Measurements from ENCODE around the gene SLC5A4.

Gene SLC5A4

DNA sequence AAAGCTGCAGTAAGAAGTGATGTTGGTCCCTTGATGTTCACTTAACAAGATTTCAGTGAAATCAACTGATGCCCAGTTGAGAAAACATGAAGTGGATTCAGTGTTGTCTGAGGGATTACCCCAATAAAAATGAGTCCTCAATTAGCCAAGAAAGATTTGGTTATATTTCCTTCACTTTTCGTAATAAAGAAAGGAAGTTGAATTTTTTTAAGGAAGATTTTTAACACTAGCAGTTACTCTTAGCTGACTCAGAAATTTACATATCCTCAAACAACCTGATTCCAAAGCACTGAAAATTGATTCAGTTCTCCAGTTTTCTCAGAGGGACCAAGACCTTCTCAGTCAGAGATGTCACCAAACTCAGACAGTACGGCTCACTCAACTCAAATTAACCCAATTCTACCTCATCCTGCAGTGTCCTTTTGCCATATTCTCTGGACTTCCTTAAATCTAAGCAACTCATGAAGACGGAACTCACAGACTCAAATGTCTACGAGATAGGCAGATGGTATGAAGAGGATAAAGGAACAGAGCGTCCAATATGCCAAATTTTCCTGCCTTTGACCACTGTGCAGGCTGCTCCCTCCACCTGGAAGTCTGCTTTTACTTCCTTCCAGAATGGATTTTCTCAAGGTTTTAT, 22.8 kb downstream of the SLC5A4 start:
- no peak for DNase-seq (ENCODE audit: low read depth)

DNA sequence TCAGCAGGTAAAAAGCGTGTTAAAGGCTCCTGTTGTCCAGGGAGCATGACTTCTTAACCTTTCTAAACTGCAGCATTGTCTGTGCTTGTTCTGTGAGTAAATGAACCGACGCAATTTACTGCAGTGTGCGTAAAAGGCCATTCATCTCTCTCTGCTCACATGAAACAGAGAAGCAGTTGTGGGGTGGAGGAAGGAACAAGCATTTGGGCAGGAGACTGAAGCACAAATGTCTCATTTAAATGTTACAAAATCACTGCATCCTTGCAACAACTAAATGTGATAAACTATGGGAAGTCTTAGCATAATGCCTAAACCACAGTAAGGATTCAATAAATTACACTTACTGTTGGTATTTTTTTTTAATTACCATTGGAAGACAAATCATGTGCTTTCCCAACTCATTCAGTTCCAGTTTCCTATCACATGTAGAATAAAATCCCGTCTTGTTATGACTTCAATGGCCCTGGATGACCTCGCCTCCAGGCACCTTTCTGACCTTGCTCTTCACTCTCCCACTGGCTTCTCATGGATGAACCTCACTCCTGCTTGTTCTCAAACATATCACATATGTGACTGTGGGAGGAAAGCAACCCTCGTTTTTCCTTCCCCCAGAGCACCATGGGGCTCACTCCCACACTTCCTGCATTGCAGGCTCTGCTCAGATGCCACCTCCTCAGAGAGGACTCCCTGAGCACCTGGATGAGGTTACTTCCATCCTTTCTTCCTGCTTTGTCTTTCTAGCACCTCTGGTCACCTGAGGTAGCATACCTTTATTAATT, 28.6 kb downstream of the SLC5A4 start:
- no peak for DNase-seq (ENCODE audit: low read depth)

DNA sequence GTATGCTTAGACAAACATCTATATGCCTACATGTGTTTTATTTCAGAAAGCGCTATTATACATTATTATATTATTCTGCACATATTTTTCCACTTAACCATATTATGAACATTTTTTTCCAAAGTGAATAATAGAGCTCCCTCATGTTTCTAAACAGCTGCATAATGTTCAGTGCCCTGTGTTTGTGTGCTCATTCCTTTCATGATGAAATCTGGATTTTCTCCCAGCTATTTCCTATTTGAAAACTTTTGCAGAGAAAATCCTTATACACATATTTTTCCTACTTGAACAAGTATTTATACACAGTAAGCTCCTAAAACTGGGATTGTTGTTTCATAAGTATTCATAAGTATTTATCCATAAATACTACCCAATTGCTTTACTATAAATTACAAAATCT, 32.2 kb downstream of the SLC5A4 start:
- DNase-seq (ENCODE audit: low read depth) = no peak

DNA sequence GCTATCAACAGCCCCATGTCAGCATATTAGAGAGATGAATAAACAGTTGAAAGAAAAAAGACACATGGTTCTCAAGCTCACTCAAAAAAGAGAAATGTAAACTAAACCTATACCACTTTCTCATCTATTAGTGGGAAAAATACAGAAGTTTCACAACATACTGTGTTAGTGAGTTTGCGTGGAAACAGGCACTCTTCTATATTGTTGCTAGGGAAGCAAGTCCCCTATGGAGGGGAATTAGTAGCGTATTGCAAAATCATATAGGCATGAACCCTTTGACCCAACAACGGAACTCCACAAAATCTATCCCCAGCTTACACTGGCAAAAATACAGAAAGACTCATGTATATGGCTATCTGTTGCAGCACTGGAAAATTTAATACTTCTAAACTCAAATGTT, 36.1 kb downstream of the SLC5A4 start:
- no peak for DNase-seq (ENCODE audit: low read depth)

DNA sequence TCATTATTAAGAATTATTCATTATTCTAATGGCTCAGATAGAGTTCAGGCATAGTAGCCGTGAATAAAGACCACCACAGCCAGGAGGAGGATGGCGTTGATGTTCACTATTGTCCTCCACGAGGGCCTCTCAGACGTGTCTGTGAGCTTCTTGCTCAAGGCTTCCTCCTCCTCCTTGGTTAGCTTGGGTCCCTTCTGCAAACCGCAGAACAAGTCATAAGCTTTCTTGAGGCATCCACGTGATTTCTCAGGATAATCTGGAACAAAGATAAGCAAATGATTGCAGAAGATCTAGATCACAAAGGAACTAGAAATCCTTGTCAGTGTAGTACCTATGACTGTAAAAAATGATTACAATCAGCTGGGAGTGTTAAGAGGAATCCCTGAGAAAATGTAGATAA, 36.7 kb downstream of the SLC5A4 start:
- no peak for DNase-seq (ENCODE audit: low read depth)

DNA sequence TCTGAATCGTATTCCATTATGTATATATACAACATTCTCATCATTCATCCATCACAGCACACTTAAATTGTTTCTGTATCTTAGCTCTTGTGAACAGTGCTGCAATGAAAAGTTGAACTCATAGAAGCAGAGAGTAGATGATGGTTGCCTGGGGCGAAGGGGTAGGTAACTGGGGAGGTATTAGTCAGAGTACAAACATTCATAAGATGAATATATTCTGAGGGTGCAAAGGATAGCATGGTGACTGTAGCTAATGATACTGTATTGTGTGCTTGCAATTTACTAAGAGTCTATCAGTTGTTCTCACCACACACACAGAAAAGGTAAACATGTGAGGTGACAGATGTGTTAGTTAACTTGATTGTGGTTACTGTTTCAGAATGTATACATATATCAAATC, 37.7 kb downstream of the SLC5A4 start:
- no peak for DNase-seq (ENCODE audit: low read depth)

DNA sequence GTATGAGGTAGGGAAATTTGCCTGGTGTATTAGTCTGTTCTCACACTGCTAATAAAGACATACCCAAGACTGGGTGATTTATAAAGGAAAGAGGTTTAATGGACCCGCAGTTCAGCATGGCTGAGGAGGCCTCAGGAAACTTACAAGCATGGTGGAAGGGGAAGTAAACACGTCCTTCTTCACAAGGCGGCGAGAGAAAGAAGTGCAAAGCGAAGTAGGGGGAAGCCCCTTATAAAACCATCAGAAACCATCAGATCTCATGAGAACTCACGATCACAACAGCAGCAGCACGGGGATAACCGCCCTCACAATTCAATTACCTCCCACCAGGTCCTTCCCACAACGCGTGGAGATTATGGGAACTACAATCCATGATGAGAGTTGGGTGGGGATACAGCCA, 38.2 kb downstream of the SLC5A4 start:
- DNase-seq (ENCODE audit: low read depth) = no peak

DNA sequence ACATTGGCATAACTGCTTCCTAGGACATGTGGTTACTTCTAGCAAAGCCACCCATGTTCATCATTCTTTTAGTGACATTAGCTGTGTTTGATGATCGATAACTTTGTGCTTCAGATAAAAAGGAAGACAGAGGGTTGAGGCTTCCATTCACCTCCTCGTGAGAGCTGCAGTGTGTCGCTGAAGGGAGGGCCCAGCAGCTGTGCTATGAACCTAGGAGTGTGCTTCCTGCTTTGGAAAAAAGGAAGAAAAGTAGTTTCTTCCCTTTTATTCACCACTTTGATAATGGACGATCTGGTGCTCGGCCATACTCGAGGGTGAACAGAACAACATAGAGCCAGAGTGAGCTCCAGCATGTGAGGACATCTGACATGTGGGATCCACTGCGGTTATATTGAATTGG, 44.1 kb downstream of the SLC5A4 start:
- DNase-seq (ENCODE audit: low read depth) = no peak

DNA sequence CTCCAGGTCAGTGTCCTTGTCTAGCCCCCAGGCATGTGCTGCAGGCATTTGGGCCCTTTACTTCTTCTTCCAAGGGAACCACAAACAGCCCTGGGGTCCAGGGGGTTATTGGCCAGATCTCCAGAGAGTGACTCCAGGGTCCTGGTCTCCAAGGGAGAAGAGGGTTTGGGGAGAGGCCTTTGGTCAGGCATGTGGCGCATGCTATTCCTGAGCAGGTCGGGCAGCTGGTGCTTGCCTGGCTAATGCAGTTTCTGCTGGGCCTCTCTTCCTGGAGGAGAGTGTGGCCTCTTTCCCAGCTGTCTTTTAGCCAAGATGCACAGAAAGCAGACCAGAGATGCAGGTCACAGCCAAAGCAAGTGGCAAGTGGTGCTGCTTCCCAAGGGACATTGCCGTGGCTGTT, 46.5 kb downstream of the SLC5A4 start:
- no peak for DNase-seq (ENCODE audit: low read depth)

DNA sequence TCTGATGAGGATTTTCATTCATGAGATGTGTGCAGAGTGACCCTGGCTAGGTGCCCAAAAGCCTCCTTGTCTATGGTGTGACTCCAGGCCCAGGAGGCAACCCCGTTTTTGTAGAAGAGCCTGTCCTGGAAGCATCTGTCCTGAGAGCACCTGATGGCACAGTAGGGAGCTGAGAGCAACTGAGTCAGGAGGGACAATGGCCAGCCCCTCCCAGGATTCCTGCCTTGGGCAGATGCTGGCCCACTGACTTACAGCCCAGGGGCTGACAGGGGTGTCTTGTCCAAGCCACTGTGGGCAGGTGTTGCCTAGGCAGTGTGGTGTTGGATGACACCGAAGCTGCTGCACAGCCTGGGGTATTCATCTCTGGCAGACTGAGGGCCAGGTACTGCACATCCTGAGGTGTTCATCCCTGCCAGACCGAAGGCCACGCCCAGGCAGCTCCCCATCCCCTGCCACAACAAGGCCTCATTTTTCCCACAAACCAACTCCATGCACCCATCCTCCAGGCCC, 47.1 kb downstream of the SLC5A4 start:
- no peak for DNase-seq (ENCODE audit: low read depth)

DNA sequence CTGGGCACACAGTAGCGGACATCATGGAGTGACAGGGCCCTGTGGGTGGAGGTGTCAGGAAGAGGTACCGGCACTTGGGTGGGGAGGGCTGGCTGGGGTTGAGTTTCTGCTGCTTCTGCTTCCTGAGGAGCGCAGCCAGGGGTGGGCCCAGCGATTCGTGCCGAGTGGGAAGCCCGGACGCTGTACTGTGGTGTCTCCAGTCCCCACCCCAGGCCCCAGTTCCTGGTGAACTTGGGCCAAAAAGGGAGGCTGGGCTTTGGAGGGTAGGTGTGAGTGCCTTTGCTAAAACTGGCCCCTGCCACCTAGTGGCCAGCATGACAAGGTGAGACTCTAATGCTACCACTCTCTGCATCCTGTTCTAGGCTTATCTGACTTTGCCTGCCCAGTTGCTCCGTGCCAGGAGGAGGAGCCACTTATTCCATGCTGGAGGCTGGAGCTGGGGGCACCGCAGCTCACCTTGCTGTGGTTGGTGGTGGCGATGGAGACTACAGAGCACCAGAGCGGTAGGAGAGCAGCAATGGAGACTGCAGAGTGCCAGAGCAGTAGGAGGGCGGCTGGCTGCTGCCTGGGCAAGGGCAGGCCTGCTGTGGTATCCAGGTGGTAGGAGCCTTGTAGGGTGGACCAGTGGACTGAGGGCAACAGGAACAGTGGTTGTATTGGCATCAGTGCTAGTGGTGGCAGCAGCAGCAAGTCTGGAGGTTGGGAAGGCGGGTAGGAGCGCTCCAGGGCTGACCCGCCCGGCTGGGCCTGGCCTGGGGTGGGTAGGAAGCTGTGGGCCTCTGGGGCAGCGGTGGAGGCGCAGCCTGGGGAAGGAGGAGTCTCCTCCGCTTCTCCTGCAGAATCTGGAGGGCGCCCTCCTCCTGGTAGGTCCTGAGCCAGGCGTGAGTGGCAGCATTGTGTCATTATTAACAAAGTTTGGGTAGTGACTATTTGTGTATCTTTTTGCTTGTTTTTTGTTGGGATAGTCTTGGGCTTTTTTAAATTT, 48.1 kb downstream of the SLC5A4 start:
- no peak for DNase-seq (ENCODE audit: low read depth)

DNA sequence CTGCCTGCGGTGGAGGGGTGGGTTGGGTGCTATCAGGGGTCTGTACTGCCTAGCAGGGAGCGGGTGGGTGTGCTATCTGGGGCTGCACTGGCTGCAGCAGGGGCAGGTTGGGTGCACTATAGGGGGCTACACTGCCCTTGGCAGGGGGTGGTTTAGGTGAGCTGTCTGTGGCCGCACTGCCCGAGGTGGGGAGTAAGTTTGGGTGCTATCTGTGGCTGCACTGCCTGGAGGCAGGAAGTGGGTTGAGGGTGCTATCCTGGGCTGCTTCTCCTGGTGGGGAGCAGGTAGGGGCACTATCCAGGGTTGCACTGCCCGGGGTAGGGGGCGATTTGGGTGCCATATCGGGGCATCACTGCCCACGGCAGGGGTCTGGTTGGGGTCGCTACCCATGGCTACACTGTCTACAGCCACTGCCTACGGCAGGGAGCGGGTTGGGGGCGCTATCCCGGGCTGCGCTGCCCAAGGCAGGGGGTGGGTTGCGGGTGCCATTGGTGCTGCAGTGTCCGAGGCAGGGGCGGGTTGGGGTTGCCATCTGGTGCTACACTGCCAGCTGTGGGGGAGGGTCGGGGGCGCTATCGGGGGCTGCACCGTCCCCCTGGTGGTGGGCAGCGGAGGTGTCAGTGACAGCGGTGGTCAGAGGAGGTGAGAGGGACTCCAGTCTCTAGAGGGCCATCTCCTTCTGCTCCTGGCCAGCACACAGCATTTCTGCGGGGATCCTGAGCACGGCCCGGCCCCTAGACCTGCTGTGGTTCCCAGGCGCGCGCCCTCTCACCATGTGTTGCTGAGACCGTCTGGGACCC, 49.0 kb downstream of the SLC5A4 start:
- DNase-seq (ENCODE audit: low read depth) = no peak

DNA sequence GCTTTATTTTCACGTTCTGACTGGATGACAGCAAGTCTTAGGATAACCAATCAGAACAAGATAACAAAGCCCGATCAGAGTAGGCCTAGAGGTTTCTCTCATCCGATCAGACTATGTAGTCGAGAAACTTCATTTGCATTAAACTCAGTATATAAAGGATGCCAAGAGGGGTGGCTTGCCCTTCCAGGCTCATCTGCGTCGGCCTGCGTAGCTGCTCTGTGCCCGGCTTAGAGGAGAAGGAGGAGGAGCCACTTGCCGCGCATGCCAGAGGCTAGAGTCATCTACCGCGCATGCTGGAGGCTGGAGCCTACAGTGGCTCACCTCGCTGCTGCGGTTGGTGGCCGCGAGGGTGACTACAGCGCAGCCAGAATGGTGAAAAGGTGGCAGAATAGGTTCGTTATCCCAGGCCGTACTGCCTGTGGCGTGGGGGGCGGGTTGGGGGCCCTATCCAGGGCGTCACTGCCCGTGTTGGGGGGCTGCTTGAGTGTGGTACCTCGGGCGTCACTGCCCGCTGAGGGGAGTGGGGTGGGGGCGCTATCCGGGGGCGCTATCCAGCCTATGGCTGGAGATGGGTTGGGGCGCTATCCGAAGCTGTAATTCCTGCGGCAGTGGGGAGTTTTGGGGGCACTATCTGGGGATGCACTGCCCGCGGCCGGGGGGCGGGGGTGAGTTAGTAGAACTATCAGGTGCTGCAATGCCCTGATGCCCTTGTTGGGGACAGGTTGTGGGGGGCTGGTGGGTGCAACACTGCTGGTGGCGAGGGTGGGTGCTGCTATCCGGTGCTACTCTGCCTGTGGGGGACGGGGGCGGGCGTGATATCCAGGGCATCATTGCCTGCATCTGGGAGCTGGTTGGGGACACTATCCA, 50.1 kb downstream of the SLC5A4 start, which contains the start of gene RFPL2:
RFPL2 (minus strand) TSS at position 218 of the 867 bp plus-strand sequence. CDS start 2,622 bp downstream, outside the sequence.
- DNase-seq (ENCODE audit: low read depth) = no peak

DNA sequence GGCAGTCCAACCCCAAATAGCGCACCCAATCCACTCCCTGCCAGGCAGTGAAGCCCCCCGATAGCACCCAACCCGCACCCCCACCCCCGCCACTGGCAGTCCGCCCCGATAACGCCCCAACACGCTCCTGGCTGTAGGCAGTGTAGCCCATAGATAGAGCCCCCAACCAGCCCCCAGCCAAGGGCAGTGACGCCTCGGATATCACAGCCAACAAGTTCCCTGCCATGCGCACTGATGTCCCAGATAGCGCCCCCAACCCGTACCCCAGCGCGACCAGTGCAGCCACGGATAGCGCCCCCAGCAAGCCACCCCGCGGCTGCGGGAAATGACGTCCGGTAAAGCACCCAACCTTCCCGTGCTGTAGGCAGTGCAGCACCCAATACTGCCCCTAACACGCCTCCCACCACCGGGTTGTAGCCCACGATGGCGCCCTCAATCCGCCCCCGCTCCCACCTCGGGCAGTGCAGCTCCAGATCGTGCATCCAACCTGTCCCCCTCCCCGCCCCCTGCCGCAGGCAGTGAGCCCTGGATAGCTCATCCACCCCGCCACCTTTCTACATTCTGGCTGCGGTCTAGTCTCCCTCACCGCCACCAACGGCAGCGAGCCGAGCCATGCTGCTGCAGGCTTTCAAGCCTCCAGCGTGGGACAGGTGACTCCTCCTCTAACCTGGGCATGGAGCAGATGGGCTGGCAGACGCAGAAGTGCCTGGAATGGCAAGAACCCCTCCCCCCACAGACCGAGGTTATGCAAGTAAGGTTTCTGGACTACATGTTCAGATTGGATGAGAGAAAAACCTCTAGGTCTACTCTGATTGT, 50.9 kb downstream of the SLC5A4 start:
- no peak for DNase-seq (ENCODE audit: low read depth)

DNA sequence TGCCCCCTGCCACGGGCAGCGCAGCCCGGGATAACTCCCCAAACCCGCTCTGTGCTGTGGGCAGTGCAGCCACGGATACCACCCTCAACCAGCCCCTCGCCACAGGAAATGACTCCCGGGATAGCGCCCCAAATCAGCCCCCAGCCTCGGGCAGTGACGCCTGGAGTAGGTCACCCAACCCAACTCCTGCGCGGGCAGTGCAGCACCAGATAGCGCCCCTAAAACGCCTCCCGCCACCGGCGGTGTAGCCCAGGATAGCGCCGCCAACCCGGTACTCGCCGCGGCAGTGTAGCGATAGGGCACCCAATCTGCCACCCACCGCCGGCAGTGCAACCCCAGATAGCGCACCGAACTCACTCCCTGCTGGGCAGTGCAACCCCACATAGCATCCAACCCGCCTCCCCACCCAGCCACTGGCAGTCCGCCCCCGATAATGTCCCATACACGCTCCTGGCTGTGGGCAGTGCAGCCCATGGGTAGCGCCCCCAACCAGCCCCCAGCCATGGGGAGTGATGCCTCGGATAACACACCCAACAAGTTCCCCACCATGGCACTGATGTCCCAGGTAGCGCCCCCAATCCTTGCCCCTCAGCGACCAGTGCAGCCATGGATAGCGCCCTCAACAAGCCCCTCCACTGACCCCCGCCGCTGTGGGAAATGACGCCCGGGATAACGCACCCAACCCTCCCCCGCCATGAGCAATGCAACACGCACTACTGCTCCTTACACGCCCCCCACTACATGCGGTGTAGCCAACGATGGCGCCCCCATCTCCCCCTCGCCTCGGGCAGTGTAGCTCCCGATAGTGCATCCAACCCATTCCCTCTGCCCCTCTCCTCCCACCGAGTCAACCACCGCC, 51.7 kb downstream of the SLC5A4 start:
- no peak for DNase-seq (ENCODE audit: low read depth)

DNA sequence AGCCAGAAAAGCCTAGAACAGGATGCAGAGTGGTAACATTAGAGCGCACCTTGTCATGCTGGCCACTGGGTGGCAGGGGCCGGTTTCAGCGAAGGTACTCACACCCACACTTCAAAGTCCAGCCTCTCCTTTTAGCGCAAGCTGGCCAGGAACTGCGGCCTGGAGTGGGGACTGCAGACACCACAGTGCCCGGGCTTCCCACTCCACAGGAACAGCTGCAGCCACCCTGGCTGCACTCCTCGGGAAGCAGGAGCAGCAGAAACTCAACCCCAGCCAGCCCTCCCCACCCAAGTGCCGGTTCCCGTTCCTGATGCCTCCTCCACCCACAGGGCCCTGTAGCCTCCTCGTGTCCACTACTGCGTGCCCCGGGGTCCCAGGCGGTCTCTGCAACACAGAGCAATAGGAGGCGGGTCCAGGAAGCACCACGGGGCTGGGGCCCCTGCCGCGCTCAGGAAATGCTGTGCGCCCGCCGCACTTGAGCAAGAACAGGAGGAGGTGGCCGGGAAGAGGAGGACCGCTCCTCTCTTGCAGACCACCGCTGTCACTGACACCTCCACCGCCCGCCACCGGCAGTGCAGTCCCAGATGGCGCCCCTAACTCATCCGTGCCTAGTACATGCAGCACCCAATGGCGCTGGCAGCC, 52.5 kb downstream of the SLC5A4 start:
- DNase-seq (ENCODE audit: low read depth) = no peak

DNA sequence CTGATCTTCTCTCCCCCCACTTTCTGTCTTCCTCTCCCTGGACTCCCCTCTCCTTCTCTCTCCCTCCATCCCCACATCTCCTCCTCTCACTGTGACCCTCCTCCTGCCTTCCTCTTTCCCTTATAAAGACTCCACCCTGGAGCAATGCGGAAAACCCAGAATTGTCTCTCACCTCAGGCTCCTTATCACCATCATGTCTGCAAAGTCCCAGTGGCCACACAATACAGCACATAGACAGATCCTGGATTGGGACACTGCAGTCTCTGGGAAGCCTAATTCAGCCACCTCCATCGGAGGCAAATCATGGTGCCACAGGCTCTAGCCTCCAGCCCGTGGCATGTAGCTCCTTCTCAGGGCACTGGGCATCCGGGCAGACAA, 53.0 kb downstream of the SLC5A4 start:
- DNase-seq (ENCODE audit: low read depth) = no peak

DNA sequence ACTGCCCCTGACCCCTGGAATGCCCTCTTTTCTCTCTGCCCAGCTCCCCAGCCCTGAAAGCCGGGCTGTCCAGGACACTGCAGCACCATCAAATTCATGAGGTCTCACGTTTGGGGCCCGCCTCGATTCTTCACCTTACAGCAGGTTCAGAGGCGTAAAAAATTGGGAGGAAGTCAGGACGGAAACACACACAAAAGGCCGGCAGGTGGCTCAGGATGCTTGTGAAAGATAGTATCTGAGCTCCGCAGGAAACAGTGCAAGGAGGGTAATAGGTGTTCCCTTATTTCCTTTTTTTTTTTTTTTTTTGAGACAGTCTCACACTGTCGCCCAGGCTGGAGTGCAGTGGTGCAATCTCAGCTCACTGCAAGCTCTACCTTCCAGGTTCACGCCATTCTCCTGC, 54.4 kb downstream of the SLC5A4 start:
- no peak for DNase-seq (ENCODE audit: low read depth)
